ENCODE data around the gene CDC34. TPM values are rescaled to one million over a fixed set of nuclear protein-coding genes. Genes with fewer than 3 reads are reported as not detected.

The CDC34 gene
- total and polyA plus RNA-seq, 2 of the 8 experiments (the other 6 are each of a cell fraction or from before 2014, with no cell fraction given): 95.9 to 129 TPM

GRCh38 chr19:488505-489417, 42.8 kb upstream of the CDC34 start (continued):
- TF ChIP-seq, protein P1, sequence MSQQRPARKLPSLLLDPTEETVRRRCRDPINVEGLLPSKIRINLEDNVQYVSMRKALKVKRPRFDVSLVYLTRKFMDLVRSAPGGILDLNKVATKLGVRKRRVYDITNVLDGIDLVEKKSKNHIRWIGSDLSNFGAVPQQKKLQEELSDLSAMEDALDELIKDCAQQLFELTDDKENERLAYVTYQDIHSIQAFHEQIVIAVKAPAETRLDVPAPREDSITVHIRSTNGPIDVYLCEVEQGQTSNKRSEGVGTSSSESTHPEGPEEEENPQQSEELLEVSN (IDR thresholded peaks at IDR 0.05): no peak
- TF ChIP-seq RNF2 (IDR thresholded peaks at IDR 0.05; ENCODE audit: borderline replicate concordance, low read depth, low read length, missing control alignments, poor library complexity, severe bottlenecking) (no peak), HDAC6 (IDR thresholded peaks at IDR 0.05; ENCODE audit: low read depth, low read length) (no peak), YY1 (IDR thresholded peaks at IDR 0.05; ENCODE audit: low read depth, low read length) (no peak), ZNF274 (IDR thresholded peaks at IDR 0.05; ENCODE audit: borderline replicate concordance, extremely low read depth, low read length) (no peak), CHD1 (IDR thresholded peaks at IDR 0.05; ENCODE audit: low read depth, low read length) (no peak), RXRA (IDR thresholded peaks at IDR 0.05; ENCODE audit: insufficient read depth, low read depth, low read length) (no peak), TAF1 (IDR thresholded peaks at IDR 0.05; ENCODE audit: low read depth, low read length) (peak; percentile 73), CEBPB (IDR thresholded peaks at IDR 0.05; ENCODE audit: low read depth, low read length) (no peak), SP1 (IDR thresholded peaks at IDR 0.05; ENCODE audit: low read depth, low read length) (no peak), CREB1 (IDR thresholded peaks at IDR 0.05) (peak; percentile 50; the same call in 1 of the 2 replicates), PHF8 (conservative IDR thresholded peaks at IDR 0.05; ENCODE audit: low read depth, low read length) (peak; percentile 77), KDM5A (IDR thresholded peaks at IDR 0.05; ENCODE audit: low read length) (no peak), SAP30 (IDR thresholded peaks at IDR 0.05; ENCODE audit: insufficient read depth, insufficient replicate concordance, low read length) (no peak), GABPA (IDR thresholded peaks at IDR 0.05; ENCODE audit: borderline replicate concordance, insufficient read depth, low read length) (peak; percentile 35; the same call in 1 of the 2 replicates), SP4 (IDR thresholded peaks at IDR 0.05; ENCODE audit: low read length) (no peak), CHD2 (IDR thresholded peaks at IDR 0.05; ENCODE audit: low read length) (no peak), HDAC2 (IDR thresholded peaks at IDR 0.05; ENCODE audit: borderline replicate concordance in 1 of 2, low read depth in 2 of 2, low read length in 2 of 2) (peak in 1 of 2 experiments; percentile 66; a peak in 1 of 4 replicates), SRF (IDR thresholded peaks at IDR 0.05; ENCODE audit: low read depth, low read length) (no peak), MAX (IDR thresholded peaks at IDR 0.05) (peak; percentile 19; the same call in 1 of the 2 replicates), EZH2 (IDR thresholded peaks at IDR 0.05; ENCODE audit: low read depth, low read length, severe bottlenecking) (no peak), POU5F1 (IDR thresholded peaks at IDR 0.05; ENCODE audit: low read depth, low read length) (no peak), SP2 (IDR thresholded peaks at IDR 0.05; ENCODE audit: low read length) (peak; percentile 70; the same call in 1 of the 2 replicates)

Measured in H1 (cell line).